NCI-H2107 treated with DMSO at 0.1 percent for 48 hours (cell line): Measurements from ENCODE around the gene SLC23A2.
"Not testable (repeated sequence)": the region's sequence is repeated elsewhere in the genome, so short reads cannot be mapped to it uniquely, and the experiment has no call there.

Experiments used
- DNase-seq: peaks from one replicate; lab custom pipeline; 2025; ENCODE audit not compliant: unreplicated experiment; lab: John Stamatoyannopoulos, UW

Gene SLC23A2

GRCh38 chr20:5001174-5002076, at the start of gene SLC23A2:
Gene SLC23A2, minus strand, starts transcription at chr20:5001510. Its CDS starts 68,948 bp downstream, at chr20:4932562.
- no peak for DNase-seq

DNA sequence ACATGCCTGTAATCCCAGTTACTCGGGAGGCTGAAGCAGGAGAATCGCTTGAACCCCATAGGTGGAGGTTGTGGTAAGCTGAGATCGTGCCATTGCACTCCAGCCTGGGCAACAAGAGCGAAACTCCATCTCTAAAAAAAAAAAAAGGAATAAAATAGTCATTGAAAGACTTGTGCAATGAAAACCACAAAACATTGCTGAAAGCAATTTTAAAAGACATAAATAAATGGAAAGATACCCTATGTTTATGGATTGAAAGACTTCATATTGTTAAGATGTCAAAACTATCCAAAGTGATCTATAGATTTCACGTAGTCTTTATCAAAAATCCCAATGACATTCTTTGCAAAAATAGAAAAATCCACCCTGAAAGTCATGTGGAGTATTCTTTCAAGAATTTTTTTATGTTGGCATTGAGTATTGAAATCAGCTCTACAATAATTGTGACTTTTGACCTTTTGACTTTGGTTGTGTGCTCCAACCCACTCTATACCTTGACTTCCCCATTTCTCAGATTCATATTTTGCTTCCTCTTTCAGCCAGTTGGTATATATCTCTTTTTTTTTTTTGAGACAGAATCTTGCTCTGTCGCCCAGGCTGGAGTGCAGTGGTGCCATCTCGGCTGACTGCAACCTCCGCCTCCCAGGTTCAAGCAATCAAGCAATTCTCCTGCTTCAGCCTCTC, 45.5 kb upstream of the SLC23A2 start:
- DNase-seq = no peak

- DNase-seq = no peak
Measured at GRCh38 chr20:5045906-5046305, 44.6 kb upstream of the SLC23A2 start.

DNA sequence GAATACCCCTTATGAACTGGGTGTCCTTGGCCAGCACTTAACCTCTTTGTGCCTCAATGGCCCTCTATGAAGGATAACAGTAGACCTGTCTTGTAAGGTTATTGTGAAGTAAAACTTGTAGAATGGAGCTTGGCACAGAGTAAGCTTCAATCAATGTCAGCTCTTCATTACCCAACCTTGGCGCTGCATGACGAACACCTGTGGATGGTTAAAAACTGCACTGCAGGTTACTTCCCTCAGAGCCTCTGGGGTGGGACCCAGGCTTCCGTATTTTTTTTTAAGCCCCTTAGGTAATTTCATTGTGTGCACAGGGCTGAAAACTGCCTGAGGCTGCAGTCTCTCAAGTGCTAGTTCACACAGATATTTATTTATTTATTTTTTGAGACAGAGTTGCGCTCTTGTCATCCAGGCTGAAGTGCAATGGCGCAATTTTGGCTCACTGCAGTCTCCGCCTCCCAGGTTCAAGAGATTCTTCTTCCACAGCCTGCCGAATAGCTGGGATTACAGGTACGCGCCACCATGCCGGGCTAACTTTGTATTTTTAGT, 42.8 kb upstream of the SLC23A2 start:
- DNase-seq = no peak

GRCh38 chr20:5041433-5041832, 40.1 kb upstream of the SLC23A2 start:
- DNase-seq = no peak

DNA sequence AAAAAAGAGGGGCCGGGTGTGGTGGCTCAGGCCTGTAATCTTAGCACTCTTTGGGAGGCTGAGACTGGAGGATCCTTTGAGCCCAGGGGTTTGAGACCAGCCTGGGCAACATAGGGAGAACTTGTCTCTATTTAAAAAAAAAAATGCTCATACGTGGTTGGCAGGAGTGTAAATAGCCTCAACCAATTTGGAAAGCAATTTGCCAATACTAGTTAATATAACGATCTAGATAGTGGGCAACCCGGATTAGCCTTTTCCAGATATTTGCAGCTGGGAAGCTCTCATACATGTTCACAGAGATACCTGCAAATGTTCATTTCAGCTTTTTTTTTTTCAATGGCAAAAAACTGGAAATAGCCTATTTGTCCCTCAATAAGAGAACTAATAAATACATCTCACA, 39.0 kb upstream of the SLC23A2 start:
- DNase-seq = no peak

DNA sequence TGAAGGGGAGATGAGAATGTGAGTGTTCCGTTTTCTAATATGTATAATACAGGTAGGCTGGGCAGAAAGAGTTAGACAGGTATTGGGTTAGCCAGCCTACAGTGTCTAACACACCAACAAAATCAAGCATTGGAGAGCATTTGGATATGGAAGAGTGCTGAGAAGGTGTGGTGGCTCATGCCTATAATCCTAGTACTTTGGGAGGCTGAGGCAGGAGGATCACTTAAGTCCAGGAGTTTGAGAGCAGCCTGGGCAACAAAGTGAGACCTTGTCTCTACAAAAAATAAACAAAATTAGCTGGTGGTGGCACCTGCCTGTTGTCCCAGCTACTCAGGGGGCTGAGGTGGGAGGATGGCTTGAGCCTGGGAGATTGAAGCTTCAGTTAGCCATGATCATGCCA, 38.6 kb upstream of the SLC23A2 start:
- DNase-seq = no peak

- no peak for DNase-seq
Measured at GRCh38 chr20:5039255-5039657, 37.9 kb upstream of the SLC23A2 start.

GRCh38 chr20:5036828-5037227, 35.5 kb upstream of the SLC23A2 start:
- no peak for DNase-seq

GRCh38 chr20:5035518-5035917, 34.2 kb upstream of the SLC23A2 start:
- not testable (repeated sequence) for DNase-seq

DNA sequence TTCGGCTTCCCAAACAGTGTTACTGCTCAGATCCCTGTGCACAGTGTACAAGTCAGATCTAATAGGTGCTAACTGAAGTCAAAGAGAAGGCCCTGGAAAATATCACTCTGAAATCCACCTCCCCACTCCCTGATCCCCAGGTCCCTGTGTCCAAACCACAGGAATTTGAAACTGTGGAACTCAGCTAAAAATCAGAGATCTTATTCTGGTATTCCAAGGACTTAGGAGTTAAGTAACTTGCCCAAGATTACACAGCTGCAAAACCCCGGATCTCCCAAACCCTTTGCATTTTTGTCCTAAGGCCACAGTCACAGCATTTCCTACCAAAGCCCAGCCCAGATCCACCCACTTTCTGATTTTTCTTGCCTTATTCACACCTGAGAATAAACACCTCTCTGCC, 32.3 kb upstream of the SLC23A2 start:
- DNase-seq = no peak

GRCh38 chr20:5031701-5032100, 30.4 kb upstream of the SLC23A2 start:
- not testable (repeated sequence) for DNase-seq

GRCh38 chr20:5031206-5031557, 29.9 kb upstream of the SLC23A2 start:
- DNase-seq = no peak

DNA sequence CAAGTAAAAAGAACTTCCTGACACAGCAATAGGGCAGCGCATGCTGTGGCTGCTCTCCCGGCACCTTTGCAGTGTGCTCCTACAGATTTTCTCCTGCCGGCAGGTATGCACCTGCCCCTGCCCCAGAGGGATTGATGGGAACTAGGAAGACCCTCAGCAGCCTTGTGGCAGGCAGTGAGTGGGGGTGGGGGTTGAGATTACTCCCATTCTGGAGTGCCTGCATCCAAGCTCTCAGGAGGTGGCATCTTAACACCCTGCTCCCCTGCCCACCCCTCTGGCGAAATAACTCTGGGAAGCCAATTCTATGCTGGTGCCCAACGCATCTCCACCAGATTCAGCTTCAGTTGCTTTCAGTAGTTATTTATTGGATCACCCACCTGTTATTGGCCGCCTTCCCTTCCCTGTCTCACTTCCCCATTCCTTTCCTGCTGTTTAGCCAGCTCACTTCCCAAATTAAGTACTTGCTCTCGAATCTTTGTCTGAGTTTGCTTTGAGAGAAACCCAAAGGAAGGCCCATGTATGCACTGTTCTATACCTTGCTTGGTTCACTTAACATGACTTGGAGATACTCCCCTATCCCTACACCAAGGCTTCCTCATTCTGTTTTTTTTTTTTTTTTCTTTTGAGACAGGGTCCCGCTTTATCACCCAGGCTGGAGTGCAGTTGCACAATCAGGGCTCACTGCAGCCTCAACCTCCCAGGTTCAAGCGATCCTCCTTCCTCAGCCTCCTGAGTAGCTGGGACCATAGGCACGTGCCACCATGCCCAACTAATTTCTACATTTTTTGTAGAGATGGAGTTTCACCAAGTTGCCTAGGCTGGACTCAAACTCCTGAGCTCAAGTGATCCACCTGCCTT, 29.3 kb upstream of the SLC23A2 start:
- DNase-seq = no peak

DNA sequence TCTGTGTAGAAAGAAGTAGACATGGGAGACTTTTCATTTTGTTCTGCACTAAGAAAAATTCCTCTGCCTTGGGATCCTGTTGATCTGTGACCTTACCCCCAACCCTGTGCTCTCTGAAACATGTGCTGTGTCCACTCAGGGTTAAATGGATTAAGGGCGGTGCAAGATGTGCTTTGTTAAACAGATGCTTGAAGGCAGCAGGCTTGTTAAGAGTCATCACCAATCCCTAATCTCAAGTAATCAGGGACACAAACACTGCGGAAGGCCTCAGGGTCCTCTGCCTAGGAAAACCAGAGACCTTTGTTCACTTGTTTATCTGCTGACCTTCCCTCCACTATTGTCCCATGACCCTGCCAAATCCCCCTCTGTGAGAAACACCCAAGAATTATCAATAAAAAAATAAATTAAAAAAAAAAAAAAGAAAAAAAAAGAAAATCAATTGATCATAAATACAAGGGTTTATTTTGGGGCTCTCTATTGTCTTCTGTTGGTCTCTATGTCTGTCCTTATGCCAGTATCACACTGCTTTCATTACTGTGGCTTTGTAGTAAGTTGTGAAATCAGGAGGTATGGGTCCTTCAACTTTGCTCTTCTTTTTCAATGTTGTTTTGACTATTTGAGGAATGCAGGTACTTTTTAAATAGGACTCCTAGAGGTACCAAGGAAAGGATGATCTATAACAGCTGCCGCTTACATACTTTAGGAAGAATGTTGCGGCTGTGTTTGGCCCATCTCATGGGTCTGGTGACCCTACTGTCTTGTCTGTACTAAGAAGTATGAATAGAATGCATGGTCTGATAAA, 27.1 kb upstream of the SLC23A2 start:
- DNase-seq = not testable (repeated sequence)

DNA sequence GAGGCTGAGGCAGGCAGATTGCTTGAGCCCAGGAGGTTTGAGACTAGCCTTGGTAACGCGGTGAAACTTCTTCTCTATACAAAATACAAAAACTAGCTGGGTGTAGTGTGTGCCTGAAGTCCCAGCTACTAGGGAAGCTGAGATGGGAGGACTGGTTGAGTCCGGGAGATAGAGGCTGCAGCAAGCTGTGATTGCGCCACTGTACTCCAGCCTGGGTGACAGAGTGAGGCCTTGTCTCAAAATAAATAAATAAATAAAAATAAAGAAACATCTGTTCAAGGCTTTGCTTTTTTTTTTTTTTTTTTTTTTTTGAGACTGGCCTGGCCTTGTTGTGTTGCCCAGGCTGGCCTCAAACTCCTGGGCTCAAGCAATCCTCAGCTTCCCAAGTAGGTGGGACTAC, 23.7 kb upstream of the SLC23A2 start:
- DNase-seq = no peak

- no peak for DNase-seq
Measured at GRCh38 chr20:5024103-5024502, 22.8 kb upstream of the SLC23A2 start.

DNA sequence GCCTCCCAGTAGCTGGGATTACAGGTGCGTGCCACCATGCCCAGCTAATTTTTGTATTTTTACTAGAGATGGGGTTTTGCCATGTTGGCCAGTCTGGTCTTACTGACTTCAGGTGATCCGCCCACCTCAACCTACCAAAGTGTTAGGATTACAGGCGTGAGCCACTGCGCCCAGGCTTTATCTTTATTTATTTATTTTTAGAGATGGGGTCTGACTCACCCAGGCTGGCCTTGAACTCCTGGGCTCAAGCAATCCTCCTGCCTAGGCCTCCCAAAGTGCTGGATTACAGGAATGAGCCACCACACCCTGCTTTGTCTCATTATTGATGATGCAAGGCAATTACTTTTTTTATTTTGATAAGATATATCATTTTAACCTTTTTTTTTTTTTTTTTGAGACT, 21.9 kb upstream of the SLC23A2 start:
- not testable (repeated sequence) for DNase-seq

DNA sequence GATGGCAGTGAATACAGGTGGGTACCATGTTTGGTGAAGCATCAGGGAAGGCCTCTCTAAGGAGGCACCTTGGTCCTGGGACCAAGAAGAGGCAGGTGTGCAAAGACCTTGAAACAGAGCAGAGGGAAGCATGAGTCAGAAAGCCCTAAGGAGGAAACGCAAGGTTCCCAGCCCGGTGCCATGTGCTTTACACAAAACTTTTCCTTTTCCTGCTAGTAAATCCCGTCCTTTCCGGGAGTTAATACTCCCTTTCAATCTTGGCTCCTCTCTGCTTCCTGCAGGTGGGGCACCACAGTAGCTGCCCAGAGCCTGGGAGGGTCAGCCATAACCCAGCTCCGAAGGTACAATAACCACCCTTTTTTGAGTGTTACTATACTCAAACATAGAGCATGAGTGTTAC, 19.4 kb upstream of the SLC23A2 start:
- DNase-seq = no peak

DNA sequence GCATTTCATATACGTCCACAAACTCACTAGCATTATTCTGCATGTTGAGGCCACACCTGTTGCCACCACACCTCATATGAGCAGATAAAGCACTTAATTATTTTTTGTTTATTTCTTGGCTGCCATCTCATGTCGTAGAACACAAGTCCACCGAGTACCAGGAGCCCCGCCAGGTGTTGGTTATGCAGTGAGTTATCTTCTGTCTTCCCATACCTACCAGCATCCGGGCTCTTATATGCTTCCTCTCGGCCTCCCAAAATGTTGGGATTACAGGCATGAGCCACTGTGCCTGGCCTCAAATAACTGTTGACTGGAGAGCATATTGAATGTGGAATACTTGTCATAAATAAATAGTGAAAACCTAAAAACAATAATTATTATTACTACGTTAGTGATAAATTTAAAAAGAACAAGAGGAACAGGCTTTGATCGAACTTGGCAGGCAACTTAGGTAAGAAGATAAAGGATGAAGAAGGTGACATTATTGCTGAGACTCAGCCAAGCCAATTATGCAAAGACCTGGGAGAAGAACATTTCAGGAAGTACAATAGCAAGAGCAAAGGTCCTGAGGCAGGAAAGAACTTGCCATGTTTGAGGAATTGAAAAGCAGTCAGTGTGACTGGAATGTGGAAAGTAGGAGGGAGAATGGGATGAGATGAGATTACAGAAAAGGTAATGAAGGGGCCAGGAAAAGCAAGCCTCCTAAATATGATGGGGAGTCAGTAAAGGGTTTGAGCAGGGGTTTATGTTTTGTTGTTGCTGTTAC, 12.6 kb upstream of the SLC23A2 start:
- no peak for DNase-seq
